ENCODE results near the gene METTL9.
"Not testable (repeated sequence)": the region's sequence is repeated elsewhere in the genome, so short reads cannot be mapped to it uniquely, and the experiment has no call there.

METTL9 gene

GRCh38 chr16:21610766-21611165, 11.4 kb downstream of the METTL9 start:
- no peak for DNase-seq (ENCODE audit: low read depth in 2 of 2)

- DNase-seq (ENCODE audit: low read depth in 2 of 2), result no peak
Measured at GRCh38 chr16:21611198-21611555, 11.8 kb downstream of the METTL9 start.

- DNase-seq (ENCODE audit: low read depth in 2 of 2), result no peak
Measured at GRCh38 chr16:21611556-21612384, 12.4 kb downstream of the METTL9 start.

- DNase-seq (ENCODE audit: low read depth in 2 of 2), result no peak
Measured at GRCh38 chr16:21613361-21613760, 14.0 kb downstream of the METTL9 start.

GRCh38 chr16:21613781-21614180, 14.4 kb downstream of the METTL9 start:
- DNase-seq (ENCODE audit: low read depth in 2 of 2), result no peak

GRCh38 chr16:21614896-21615295, 15.5 kb downstream of the METTL9 start:
- DNase-seq (ENCODE audit: low read depth in 2 of 2), result no peak

GRCh38 chr16:21617607-21618006, 18.2 kb downstream of the METTL9 start:
- no peak for DNase-seq (ENCODE audit: low read depth in 2 of 2)

- DNase-seq (ENCODE audit: low read depth in 2 of 2), result no peak
Measured at GRCh38 chr16:21618281-21618680, 18.9 kb downstream of the METTL9 start.

- no peak for DNase-seq (ENCODE audit: low read depth in 2 of 2)
Measured at GRCh38 chr16:21619765-21620425, 20.5 kb downstream of the METTL9 start.

- DNase-seq (ENCODE audit: low read depth in 2 of 2), result no peak
Measured at GRCh38 chr16:21620592-21620991, 21.2 kb downstream of the METTL9 start.

GRCh38 chr16:21622545-21622944, 23.2 kb downstream of the METTL9 start:
- DNase-seq (ENCODE audit: low read depth in 2 of 2), result no peak

GRCh38 chr16:21625026-21625425, 25.6 kb downstream of the METTL9 start:
- no peak for DNase-seq (ENCODE audit: low read depth in 2 of 2)

GRCh38 chr16:21626659-21627277, 27.4 kb downstream of the METTL9 start:
- no peak for DNase-seq (ENCODE audit: low read depth in 2 of 2)

GRCh38 chr16:21628121-21628726, 28.8 kb downstream of the METTL9 start:
- DNase-seq (ENCODE audit: low read depth in 2 of 2), result no peak

GRCh38 chr16:21628772-21629171, 29.4 kb downstream of the METTL9 start:
- DNase-seq (ENCODE audit: low read depth in 2 of 2), result no peak

GRCh38 chr16:21629616-21630539, 30.5 kb downstream of the METTL9 start:
- DNase-seq (ENCODE audit: low read depth in 2 of 2), result not testable (repeated sequence)

GRCh38 chr16:21630866-21631265, 31.5 kb downstream of the METTL9 start:
- DNase-seq (ENCODE audit: low read depth in 2 of 2), result not testable (repeated sequence)

GRCh38 chr16:21631376-21631775, 32.0 kb downstream of the METTL9 start:
- not testable (repeated sequence) for DNase-seq (ENCODE audit: low read depth in 2 of 2)

GRCh38 chr16:21631951-21632575, 32.7 kb downstream of the METTL9 start:
- not testable (repeated sequence) for DNase-seq (ENCODE audit: low read depth in 2 of 2)

- DNase-seq (ENCODE audit: low read depth in 2 of 2), result no peak
Measured at GRCh38 chr16:21634216-21634615, 34.8 kb downstream of the METTL9 start.

- DNase-seq (ENCODE audit: low read depth in 2 of 2), result not testable (repeated sequence)
Measured at GRCh38 chr16:21635694-21636093, 36.3 kb downstream of the METTL9 start.

All from activated CD8-positive, alpha-beta memory T cell treated with anti-CD3 and anti-CD28 coated beads for 4 hours (primary cell).